IPS-20b (cell line): ENCODE measurements around the gene GPR142.

Experiments used
- H3K27ac ChIP-seq: one replicate; pipeline ENCODE4 v1.5.1; 2013; ENCODE audit warnings: low read length
- H3K27me3 ChIP-seq: 2 replicates; pipeline ENCODE4 v1.6.1; 2013; ENCODE audit warnings: mild to moderate bottlenecking, low read length, inconsistent platforms; ENCODE audit not compliant: insufficient read depth
- H3K36me3 ChIP-seq: 2 replicates; pipeline ENCODE4 v1.6.1; 2013; ENCODE audit warnings: low read depth, mild to moderate bottlenecking, inconsistent platforms, low read length, moderate library complexity; ENCODE audit not compliant: insufficient read depth
- H3K4me1 ChIP-seq: 2 replicates; pipeline ENCODE4 v1.6.1; 2013; ENCODE audit warnings: mild to moderate bottlenecking, control low read depth, inconsistent platforms, low read length, moderate library complexity; ENCODE audit not compliant: insufficient read depth
- H3K4me3 ChIP-seq: 2 replicates; pipeline ENCODE4 v1.5.1; 2013; ENCODE audit warnings: mild to moderate bottlenecking, low read length, inconsistent platforms
- H3K9ac ChIP-seq: 2 replicates; pipeline ENCODE4 v1.6.1; 2013; ENCODE audit warnings: low read depth, mild to moderate bottlenecking, inconsistent platforms, low read length, moderate library complexity
- H3K9me3 ChIP-seq: 2 replicates; pipeline ENCODE4 v1.6.1; 2013; ENCODE audit warnings: mild to moderate bottlenecking, low read depth, low read length, inconsistent platforms; ENCODE audit not compliant: insufficient read depth

Gene GPR142, protein sequence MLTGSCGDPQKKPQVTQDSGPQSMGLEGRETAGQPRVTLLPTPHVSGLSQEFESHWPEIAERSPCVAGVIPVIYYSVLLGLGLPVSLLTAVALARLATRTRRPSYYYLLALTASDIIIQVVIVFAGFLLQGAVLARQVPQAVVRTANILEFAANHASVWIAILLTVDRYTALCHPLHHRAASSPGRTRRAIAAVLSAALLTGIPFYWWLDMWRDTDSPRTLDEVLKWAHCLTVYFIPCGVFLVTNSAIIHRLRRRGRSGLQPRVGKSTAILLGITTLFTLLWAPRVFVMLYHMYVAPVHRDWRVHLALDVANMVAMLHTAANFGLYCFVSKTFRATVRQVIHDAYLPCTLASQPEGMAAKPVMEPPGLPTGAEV

GRCh38 chr17:74367206-74367605 is at the start of gene GPR142:
Gene GPR142, plus strand, starts transcription at chr17:74367506. Its CDS starts 2,035 bp downstream, at chr17:74369541.
- Histone ChIP-seq H3K27me3 (peaks cover 12% of the 10 kb centered on the region), H3K4me3 (no peak within 1 kb of the TSS), H3K27ac (no peak within 1 kb of the TSS)

GRCh38 chr17:74318391-74318790 is 48.9 kb upstream of the GPR142 start:
- no peaks in the 10 kb centered on the region for H3K36me3 ChIP-seq
- no peaks in the 10 kb centered on the region for H3K9me3 ChIP-seq

More at GRCh38 chr17:74367206-74367605, at the start of gene GPR142:
- Histone ChIP-seq H3K36me3 (no peaks in the 10 kb centered on the region), H3K9me3 (no peaks in the 10 kb centered on the region), H3K4me1 (peaks cover 10% of the 10 kb centered on the region; the same call in 1 of the 2 replicates), H3K9ac (no peak within 1 kb of the TSS)

GRCh38 chr17:74324521-74324920 is 42.8 kb upstream of the GPR142 start:
- no peak overlapping the region for H3K27ac ChIP-seq
- H3K36me3 ChIP-seq = no peaks in the 10 kb centered on the region
- peaks cover 59% of the 10 kb centered on the region for H3K27me3 ChIP-seq
- no peaks in the 10 kb centered on the region for H3K9me3 ChIP-seq
- no peaks in the 10 kb centered on the region; the same call in 1 of the 2 replicates for H3K4me1 ChIP-seq
- no peak overlapping the region for H3K9ac ChIP-seq
- no peak overlapping the region for H3K4me3 ChIP-seq

More at GRCh38 chr17:74318391-74318790, 48.9 kb upstream of the GPR142 start:
- Histone ChIP-seq H3K4me1 (no peaks in the 10 kb centered on the region), H3K9ac (no peak overlapping the region), H3K4me3 (no peak overlapping the region), H3K27ac (no peak overlapping the region), H3K27me3 (peaks cover 9% of the 10 kb centered on the region; the same call in 1 of the 2 replicates)

GRCh38 chr17:74325376-74325742 is 41.9 kb upstream of the GPR142 start:
- H3K27me3 ChIP-seq = peaks cover 59% of the 10 kb centered on the region
- H3K9me3 ChIP-seq = no peaks in the 10 kb centered on the region
- no peaks in the 10 kb centered on the region; the same call in 1 of the 2 replicates for H3K4me1 ChIP-seq
- H3K36me3 ChIP-seq = no peaks in the 10 kb centered on the region
- H3K9ac ChIP-seq = no peak overlapping the region
- peak overlapping the region; percentile 74; the same call in 1 of the 2 replicates for H3K4me3 ChIP-seq
- no peak overlapping the region for H3K27ac ChIP-seq

GRCh38 chr17:74325743-74326379 is 41.4 kb upstream of the GPR142 start, which contains the start of gene KIF19:
Gene KIF19, plus strand, starts transcription at chr17:74326226. Its CDS starts 124 bp downstream, at chr17:74326350.
- no peak within 1 kb of the TSS for H3K9ac ChIP-seq
- no peaks in the 10 kb centered on the region; the same call in 1 of the 2 replicates for H3K4me1 ChIP-seq
- H3K36me3 ChIP-seq = no peaks in the 10 kb centered on the region
- H3K27ac ChIP-seq = no peak within 1 kb of the TSS
- peak within 1 kb of the TSS; percentile 74 for H3K4me3 ChIP-seq
- H3K27me3 ChIP-seq = peaks cover 59% of the 10 kb centered on the region
- no peaks in the 10 kb centered on the region for H3K9me3 ChIP-seq

GRCh38 chr17:74326506-74326905 is 40.8 kb upstream of the GPR142 start:
- Histone ChIP-seq H3K27me3 (peaks cover 59% of the 10 kb centered on the region), H3K4me1 (no peaks in the 10 kb centered on the region; the same call in 1 of the 2 replicates), H3K4me3 (peak overlapping the region; percentile 74), H3K9ac (no peak overlapping the region), H3K9me3 (no peaks in the 10 kb centered on the region), H3K36me3 (no peaks in the 10 kb centered on the region), H3K27ac (no peak overlapping the region)

DNA sequence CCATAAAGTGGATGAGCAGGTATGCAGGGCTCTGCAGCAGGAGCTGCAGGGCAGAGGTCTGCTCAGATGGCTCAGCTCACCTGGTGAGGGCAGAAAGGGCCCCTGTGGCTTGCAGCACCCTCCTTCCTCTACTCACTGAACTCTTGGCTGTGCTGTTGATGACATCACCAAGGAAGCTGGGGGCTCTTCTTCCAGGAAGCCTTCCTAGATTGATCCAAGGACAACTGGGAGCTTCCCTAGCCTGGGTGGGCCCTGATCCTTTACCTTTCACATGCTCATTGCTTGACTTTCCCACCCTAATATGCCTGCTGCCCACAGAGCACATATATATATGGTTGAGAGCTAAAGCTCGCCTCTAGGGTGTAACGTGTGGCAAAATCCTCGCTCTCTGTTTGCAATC is 38.8 kb upstream of the GPR142 start:
- Histone ChIP-seq H3K9me3 (no peaks in the 10 kb centered on the region), H3K36me3 (no peaks in the 10 kb centered on the region), H3K27me3 (peaks cover 51% of the 10 kb centered on the region), H3K4me1 (peaks cover 5% of the 10 kb centered on the region; the same call in 1 of the 2 replicates), H3K4me3 (no peak overlapping the region), H3K27ac (no peak overlapping the region), H3K9ac (no peak overlapping the region)

GRCh38 chr17:74329378-74329777 is 37.9 kb upstream of the GPR142 start:
- Histone ChIP-seq H3K27me3 (peaks cover 47% of the 10 kb centered on the region), H3K4me1 (peaks cover 5% of the 10 kb centered on the region; the same call in 1 of the 2 replicates), H3K27ac (no peak overlapping the region), H3K9ac (no peak overlapping the region), H3K4me3 (no peak overlapping the region), H3K9me3 (no peaks in the 10 kb centered on the region), H3K36me3 (no peaks in the 10 kb centered on the region)

DNA sequence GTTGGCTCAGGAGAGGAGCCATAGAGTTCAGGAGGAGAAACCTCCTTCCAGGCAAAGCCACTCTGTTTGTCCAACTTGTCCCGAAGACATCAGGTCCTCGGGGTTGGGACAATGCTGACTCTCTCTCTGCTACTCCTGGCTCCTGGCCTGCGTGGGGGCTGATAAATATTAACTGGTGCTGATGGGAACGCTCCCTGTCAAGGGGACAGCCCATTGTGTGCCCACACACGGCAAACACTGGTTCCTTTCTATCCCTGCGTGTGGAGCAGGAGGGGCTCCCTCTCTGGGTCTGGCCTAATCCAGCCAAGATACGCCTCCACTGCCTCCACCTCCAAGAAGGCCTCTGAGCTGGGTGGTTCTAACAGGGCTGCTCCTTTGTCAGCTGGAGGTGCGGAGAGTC is 36.9 kb upstream of the GPR142 start:
- H3K36me3 ChIP-seq = no peaks in the 10 kb centered on the region
- H3K9me3 ChIP-seq = no peaks in the 10 kb centered on the region
- H3K4me1 ChIP-seq = peaks cover 8% of the 10 kb centered on the region; the same call in 1 of the 2 replicates
- H3K4me3 ChIP-seq = no peak overlapping the region
- H3K27me3 ChIP-seq = peaks cover 36% of the 10 kb centered on the region
- no peak overlapping the region for H3K27ac ChIP-seq
- H3K9ac ChIP-seq = no peak overlapping the region

GRCh38 chr17:74332017-74332650 is 35.2 kb upstream of the GPR142 start:
- H3K27me3 ChIP-seq = peaks cover 19% of the 10 kb centered on the region

DNA sequence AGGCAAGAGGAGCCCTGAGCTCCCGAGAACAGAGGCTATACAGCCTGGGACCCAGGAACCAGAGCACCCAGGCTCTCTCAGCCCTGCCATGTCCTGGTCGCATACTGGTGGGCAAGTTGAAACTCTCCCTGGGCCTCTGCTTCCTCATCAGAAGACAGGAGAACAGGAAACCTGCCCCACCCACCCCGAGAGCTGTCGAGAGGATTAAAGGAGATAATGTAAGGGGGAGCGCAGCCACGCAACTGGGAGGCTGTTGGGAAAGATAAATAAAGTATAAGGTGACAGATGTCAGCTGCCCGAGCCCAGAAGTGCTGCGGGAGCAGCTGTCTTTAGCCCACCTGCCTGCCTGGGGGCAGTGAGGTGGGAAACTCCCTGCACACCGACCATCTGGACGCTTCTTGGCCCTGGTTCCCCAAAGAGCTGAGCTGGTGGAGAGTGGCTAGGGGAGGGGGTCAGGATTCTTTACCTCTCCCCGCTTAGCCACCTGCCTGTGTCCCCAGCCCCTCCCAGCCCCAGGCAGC is 34.5 kb upstream of the GPR142 start:
- no peaks in the 10 kb centered on the region for H3K9me3 ChIP-seq
- no peak overlapping the region for H3K9ac ChIP-seq
- H3K27ac ChIP-seq = no peak overlapping the region
- no peaks in the 10 kb centered on the region for H3K36me3 ChIP-seq
- H3K4me1 ChIP-seq = peaks cover 8% of the 10 kb centered on the region; the same call in 1 of the 2 replicates
- H3K4me3 ChIP-seq = no peak overlapping the region
- peaks cover 12% of the 10 kb centered on the region for H3K27me3 ChIP-seq

More at GRCh38 chr17:74332017-74332650, 35.2 kb upstream of the GPR142 start:
- H3K9me3 ChIP-seq = no peaks in the 10 kb centered on the region
- H3K27ac ChIP-seq = no peak overlapping the region
- H3K4me3 ChIP-seq = no peak overlapping the region
- no peak overlapping the region for H3K9ac ChIP-seq
- H3K4me1 ChIP-seq = peaks cover 8% of the 10 kb centered on the region; the same call in 1 of the 2 replicates
- no peaks in the 10 kb centered on the region for H3K36me3 ChIP-seq
